ENCODE data around the gene TENM4.

DNA sequence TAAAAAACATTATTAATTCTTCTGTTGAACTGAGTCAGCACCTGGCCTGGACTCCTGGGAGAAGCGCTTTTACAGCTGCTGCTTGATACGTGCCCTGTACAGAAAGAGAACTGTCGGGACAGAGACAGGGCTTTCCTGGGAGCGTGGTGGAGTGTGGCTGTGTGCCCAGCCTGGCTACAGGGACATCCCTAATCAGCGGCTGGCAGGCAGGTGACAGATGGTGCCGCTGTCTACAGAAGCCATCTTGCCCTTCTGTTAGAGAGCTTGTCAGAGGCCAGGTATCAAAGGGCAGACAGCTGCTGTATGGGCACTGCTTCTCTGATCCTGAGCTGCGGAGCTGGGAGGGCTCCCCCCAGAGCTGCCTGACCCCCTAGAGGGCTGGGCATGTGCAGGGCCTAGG, 361.8 kb downstream of the TENM4 start:
- TF ChIP-seq CTCF (IDR thresholded peaks at IDR 0.05) (no peak), POLR2A (IDR thresholded peaks at IDR 0.05) (no peak)

Data from uterus (tissue), 2 donors.